GM13976 (cell line): ENCODE data around the gene PCNX2.
"Not testable (repeated sequence)": the region's sequence is repeated elsewhere in the genome, so short reads cannot be mapped to it uniquely, and the experiment has no call there.

Source experiments
- DNase-seq: peaks from one replicate; pipeline ENCODE4 v3.0.0; 2012; ENCODE audit warnings: low spot score
- in situ Hi-C: fragments of 300-500 bp; cut with MboI; formaldehyde crosslinking; loops from one replicate; pipeline ENCODE4 v1.12.0; 2022; ENCODE audit warnings: low sequenced_read_pairs, mixed read lengths, inconsistent platforms; ENCODE audit not compliant: unreplicated experiment
- TF ChIP-seq, protein P1 (sequence below): IDR thresholded peaks from 2 replicates; pipeline ENCODE4 v1.5.1; 2012; ENCODE audit warnings: borderline replicate concordance, mild to moderate bottlenecking; ENCODE audit not compliant: insufficient read depth; ENCODE audit errors: extremely low read depth, missing control alignments, control extremely low read depth

PCNX2 gene

DNA sequence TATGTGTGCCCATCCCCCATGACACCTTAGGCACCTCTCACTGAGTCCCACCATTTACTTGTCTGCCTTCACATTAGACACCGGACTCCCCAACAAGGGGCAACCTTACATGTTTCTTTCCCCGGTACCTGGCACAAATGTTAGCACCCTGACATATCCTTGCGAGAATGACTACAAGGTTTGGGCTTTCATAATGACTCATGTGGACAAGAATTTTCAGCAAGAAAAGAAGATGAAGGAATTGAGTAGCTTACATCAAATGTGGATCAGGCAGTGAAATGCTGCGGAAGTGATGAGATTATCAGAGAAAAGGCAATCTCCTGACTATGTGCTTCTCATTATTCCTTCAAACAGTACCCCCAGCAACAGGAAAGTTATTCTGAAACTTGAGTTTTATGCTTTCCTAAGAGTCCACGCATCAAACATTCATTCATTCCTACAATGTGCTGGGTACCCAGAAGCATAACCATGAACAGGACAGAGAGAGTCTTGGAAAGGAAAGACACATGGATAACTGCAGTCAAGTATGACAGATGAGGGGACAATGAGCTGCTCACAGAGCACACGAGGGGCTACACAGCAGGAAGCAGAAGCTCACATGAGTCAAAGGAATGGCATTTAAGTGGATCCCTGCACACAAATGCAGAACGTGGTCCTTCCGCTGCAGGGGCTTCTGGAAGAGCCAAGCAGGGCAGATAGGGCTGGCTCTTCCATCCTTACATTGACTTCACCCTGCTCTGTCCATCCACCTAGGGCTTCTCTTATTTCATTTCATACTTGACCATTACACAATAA, 112.1 kb downstream of the PCNX2 start:
- DNase-seq, result no peak
- in situ Hi-C loops, result no loop called here
- TF ChIP-seq, protein P1, sequence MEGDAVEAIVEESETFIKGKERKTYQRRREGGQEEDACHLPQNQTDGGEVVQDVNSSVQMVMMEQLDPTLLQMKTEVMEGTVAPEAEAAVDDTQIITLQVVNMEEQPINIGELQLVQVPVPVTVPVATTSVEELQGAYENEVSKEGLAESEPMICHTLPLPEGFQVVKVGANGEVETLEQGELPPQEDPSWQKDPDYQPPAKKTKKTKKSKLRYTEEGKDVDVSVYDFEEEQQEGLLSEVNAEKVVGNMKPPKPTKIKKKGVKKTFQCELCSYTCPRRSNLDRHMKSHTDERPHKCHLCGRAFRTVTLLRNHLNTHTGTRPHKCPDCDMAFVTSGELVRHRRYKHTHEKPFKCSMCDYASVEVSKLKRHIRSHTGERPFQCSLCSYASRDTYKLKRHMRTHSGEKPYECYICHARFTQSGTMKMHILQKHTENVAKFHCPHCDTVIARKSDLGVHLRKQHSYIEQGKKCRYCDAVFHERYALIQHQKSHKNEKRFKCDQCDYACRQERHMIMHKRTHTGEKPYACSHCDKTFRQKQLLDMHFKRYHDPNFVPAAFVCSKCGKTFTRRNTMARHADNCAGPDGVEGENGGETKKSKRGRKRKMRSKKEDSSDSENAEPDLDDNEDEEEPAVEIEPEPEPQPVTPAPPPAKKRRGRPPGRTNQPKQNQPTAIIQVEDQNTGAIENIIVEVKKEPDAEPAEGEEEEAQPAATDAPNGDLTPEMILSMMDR, result no peak

DNA sequence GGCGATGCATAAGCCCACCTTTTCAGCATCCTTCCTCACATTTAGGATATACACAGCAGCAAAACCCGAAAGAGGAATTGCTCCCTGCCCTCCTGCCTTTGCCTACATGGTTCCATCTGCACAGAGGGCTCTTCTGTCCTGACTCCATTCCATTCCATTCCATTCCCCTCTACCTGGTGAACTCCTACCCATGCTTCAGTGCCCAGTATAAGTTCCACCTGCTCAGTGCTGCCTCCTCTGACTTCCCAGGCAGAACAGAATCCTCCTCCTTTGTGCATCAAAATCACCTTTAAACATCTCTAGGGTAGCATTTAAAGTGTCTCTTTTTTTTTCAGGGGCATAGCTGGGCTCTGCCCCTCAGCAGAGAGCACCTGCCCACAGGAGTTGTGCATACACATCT, 112.9 kb downstream of the PCNX2 start:
- no peak for DNase-seq
- in situ Hi-C loops, result no loop called here
- TF ChIP-seq, protein P1, result no peak

DNA sequence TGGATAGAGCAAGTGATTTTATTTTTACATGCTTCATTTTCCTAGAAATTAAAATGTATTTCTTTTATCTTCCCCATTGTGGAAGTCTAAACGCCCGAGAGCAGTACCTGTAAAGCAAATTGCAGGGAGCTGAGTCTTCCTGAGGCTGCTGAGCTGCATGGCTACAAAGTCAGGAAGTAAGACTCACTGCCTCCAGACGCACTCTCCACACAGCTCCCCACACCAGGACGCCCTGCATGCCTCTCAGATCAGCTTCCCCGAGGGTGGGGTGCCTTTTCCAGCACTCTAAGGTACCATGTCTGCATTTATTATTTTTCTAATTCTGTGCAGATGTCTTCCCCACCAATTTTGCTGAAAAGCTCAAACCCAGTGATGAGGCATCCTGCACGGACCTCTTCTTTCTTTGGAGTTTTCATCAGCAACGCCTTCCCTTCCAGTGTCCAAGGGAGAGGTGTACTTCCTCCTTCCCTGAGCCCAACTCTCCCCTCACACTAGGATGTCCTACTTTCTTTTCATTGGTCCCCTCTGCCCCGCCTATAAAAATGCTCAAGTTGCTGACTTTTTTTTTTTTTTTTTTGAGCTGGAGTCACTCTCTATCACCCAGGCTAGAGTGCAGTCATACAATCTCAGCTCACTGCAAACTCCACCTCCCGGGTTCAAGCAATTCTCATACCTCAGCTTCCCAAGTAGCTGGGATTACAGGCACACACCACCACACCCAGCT, 114.7 kb downstream of the PCNX2 start:
- in situ Hi-C loops, result no loop called here
- no peak for DNase-seq
- TF ChIP-seq, protein P1, result no peak

DNA sequence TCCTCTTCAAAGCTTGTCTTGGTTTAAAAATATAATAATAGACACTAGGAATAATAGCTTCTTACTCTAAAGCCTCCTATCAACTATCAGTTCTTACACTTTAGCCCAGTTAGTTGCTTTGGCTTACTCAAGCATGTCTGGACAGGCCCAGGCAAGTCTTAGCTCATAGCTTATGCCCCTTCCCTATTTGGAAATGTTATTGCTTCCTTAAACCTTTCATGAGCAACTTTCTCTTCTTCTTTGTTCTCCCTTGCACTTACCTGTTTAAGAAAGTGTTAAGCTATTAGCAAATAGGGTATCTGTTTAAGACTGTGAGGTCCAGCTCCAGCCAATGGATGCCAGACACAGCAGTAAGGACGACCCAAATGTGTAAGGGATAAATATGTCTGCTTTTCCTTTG, 115.9 kb downstream of the PCNX2 start:
- in situ Hi-C loops, DNase-seq: not testable (repeated sequence)

DNA sequence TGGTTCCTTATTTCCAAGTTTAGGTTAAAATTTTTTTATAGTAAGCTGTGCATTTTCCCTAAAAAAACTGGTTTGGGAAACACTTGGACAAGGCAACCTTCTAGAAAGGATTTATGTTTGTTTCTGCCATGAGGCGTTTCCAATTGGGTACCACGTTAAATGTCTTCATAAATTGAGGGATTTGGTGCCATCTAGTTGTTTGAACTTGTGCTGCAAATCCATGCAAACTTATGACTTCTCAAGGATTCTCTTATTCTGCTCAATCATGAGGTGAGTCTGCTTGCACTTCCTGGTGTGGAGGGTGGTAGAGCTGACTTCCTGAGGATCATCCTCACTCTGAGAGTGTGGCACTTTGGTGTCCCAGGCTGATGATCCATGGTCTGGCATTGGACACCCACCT, 123.3 kb downstream of the PCNX2 start:
- TF ChIP-seq, protein P1, result no peak
- DNase-seq, result no peak
- in situ Hi-C loops, result no loop called here

DNA sequence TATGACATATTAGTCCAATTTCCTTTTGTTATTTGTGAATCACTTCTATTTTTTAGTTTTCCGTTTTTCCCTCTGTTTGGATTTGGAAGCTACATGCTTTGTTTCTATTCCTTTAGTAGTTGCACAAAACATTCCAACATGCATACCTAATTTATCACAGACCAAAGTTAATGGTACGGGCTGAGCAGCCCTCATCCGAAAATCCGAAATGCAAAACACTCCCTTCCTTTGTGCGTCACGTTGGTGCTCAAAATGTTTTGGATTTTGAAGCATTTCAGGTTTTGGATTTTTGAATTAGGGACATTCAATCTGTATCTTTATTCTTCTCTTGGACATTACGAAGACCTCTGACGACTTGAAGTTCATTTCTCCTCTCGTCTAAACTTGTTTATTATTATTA, 124.8 kb downstream of the PCNX2 start:
- TF ChIP-seq, protein P1, result no peak
- DNase-seq, result no peak
- in situ Hi-C loops, result no loop called here

DNA sequence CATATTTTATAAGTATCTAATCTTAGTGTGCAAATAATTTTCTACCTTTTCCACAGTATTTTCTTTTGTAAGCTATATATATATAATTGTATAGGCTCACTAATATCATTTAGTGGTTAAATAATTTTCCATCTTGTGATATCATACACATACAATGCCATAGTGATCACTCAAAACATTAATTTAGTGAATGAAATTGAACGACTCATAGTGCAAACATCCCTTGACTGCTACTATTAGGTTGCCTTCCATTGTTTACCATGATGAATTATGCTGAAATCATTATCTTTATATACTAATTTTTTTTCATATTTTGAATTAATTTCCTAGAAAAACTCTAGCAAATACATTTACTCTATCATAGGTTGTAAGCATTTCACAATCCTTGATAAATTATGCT, 127.1 kb downstream of the PCNX2 start:
- in situ Hi-C loops, result no loop called here
- TF ChIP-seq, protein P1, result no peak
- DNase-seq, result no peak
